Endothelial cell of umbilical vein (primary cell): ENCODE data around the gene CAMKK2. TPM values are rescaled to one million over a fixed set of nuclear protein-coding genes. Genes with fewer than 3 reads are reported as not detected.

ENCODE experiments used
- BruUV-seq: library from RNA; stranded (reverse); fragments of 400-500 nt; replicated peaks from 2 replicates; lab custom pipeline; 2021; lab: Mats Ljungman, UMichigan
- CTCF ChIA-PET: fragments of 300-600, 350-600 bp; sonication (Branson Sonifier 250); formaldehyde crosslinking; loops from one replicate; lab custom pipeline; 2021; ENCODE audit warnings: antibody characterized with exemption, inconsistent platforms; lab: Charles Lee
- POLR2A ChIA-PET: fragments of 300-600, 350-600 bp; sonication (Branson Sonifier 250); formaldehyde crosslinking; loops from one replicate; lab custom pipeline; 2021; ENCODE audit warnings: antibody characterized with exemption, inconsistent platforms; lab: Charles Lee
- DNase-seq: peaks from one replicate; pipeline ENCODE4 v3.0.0-alpha.2; 2011; ENCODE audit warnings: low read depth, low spot score
- FAIRE-seq: peaks from 2 replicates; lab custom pipeline; 2011; peaks lifted over from hg19 to GRCh38; lab: Jason Lieb, UNC
- H2AFZ ChIP-seq: 2 replicates; pipeline ENCODE4 v1.6.0; 2012; ENCODE audit warnings: low read depth, low read length, control low read depth, inconsistent platforms
- H3K27ac ChIP-seq: 2 replicates; pipeline ENCODE4 v1.5.1; 2011; ENCODE audit warnings: low read depth, mild to moderate bottlenecking, control low read depth, low read length, moderate library complexity; ENCODE audit not compliant: insufficient read depth
- H3K27me3 ChIP-seq, 2 experiments: 2 replicates each; pipeline versions ENCODE4 v1.6.0 to v1.6.1; 2011; ENCODE audit warnings: low read length in 2 of 2, mixed read lengths in 1 of 2; ENCODE audit not compliant: control insufficient read depth in 2 of 2, insufficient read depth in 2 of 2
- H3K36me3 ChIP-seq, 2 experiments: 2 replicates in 1 of 2; 3 replicates in 1 of 2; pipeline ENCODE4 v1.5.1; 2011; ENCODE audit warnings: low read length in 2 of 2, mild to moderate bottlenecking in 1 of 2, moderate library complexity in 1 of 2; ENCODE audit not compliant: control insufficient read depth in 2 of 2, insufficient read depth in 2 of 2; ENCODE audit errors: extremely low read depth in 1 of 2
- H3K4me1 ChIP-seq: 3 replicates; pipeline ENCODE4 v1.5.1; 2011; ENCODE audit warnings: mild to moderate bottlenecking, low read length; ENCODE audit not compliant: control insufficient read depth, insufficient read depth; ENCODE audit errors: extremely low read depth
- H3K4me2 ChIP-seq: 2 replicates; pipeline ENCODE4 v1.6.1; 2011; ENCODE audit warnings: low read length, control low read depth, mixed read lengths; ENCODE audit not compliant: insufficient read depth
- H3K4me3 ChIP-seq, 3 experiments: fragments of 200-600 bp in 1 of 3; sonication (generic), shearing (Covaris generic) in 1 of 3; replicated peaks in 1 of 3; 2 replicates each; pipeline ENCODE4 v1.5.1; 2011 to 2016; ENCODE audit warnings: control low read depth in 3 of 3, low read length in 3 of 3, mild to moderate bottlenecking in 2 of 3, inconsistent platforms in 1 of 3, low read depth in 1 of 3, moderate library complexity in 1 of 3; ENCODE audit not compliant: insufficient read depth in 1 of 3
- H3K79me2 ChIP-seq: 2 replicates; pipeline ENCODE4 v1.6.0; 2012; ENCODE audit warnings: low read length, inconsistent platforms; ENCODE audit not compliant: control insufficient read depth, insufficient read depth
- H3K9ac ChIP-seq: replicated peaks from 2 replicates; pipeline ENCODE3; 2011; ENCODE audit warnings: low read length, control low read depth; ENCODE audit not compliant: insufficient read depth; ENCODE audit errors: extremely low read depth
- H3K9me1 ChIP-seq: replicated peaks from 3 replicates; pipeline ENCODE4 v1.6.0; 2011; ENCODE audit warnings: mild to moderate bottlenecking, low read length; ENCODE audit not compliant: control insufficient read depth, insufficient read depth; ENCODE audit errors: extremely low read depth
- H3K9me3 ChIP-seq: replicated peaks from 2 replicates; pipeline ENCODE4 v1.5.1; 2012; ENCODE audit warnings: low read length, inconsistent platforms; ENCODE audit not compliant: control insufficient read depth, insufficient read depth
- H4K20me1 ChIP-seq: replicated peaks from 2 replicates; pipeline ENCODE3; 2011; ENCODE audit warnings: mild to moderate bottlenecking, low read length; ENCODE audit not compliant: control insufficient read depth, insufficient read depth; ENCODE audit errors: extremely low read depth
- CTCF ChIP-seq, 2 donors: IDR thresholded peaks; 1 replicate in 1 of 2; 2 replicates in 1 of 2; pipeline ENCODE4 v1.5.1; 2011; ENCODE audit warnings: low read length in 2 of 2, mild to moderate bottlenecking in 2 of 2, moderate library complexity in 2 of 2, control low read depth in 1 of 2, inconsistent platforms in 1 of 2, low read depth in 1 of 2; ENCODE audit not compliant: insufficient read depth in 1 of 2; ENCODE audit errors: extremely low read depth in 1 of 2
- JUN ChIP-seq: IDR thresholded peaks from 2 replicates; pipeline ENCODE4 v1.6.1; 2011; ENCODE audit warnings: borderline replicate concordance, low read depth; ENCODE audit not compliant: insufficient read length, insufficient read depth
- MAX ChIP-seq: IDR thresholded peaks from 2 replicates; pipeline ENCODE4 v1.6.1; 2011; ENCODE audit not compliant: insufficient read depth, insufficient read length
- POLR2AphosphoS5 ChIP-seq: IDR thresholded peaks from 2 replicates; pipeline ENCODE4 v1.6.1; 2012; ENCODE audit warnings: low read depth, mild to moderate bottlenecking, control low read depth, low read length, moderate library complexity; ENCODE audit not compliant: insufficient read depth
- dilution Hi-C: fragments of 300-500 bp; cut with MboI; formaldehyde crosslinking; loops from one replicate; pipeline ENCODE4 v1.15.0; 2019; ENCODE audit warnings: low sequenced_read_pairs; ENCODE audit not compliant: extremely low pct_ligation_motif_present
- intact Hi-C: fragments of 100-400 bp; cut with micrococcal nuclease; formaldehyde crosslinking; loops from one replicate; pipeline ENCODE4 v1.10.0; 2022
- polyA plus RNA-seq, 4 experiments: library from polyadenylated mRNA; depleted of rRNA in 3 of 4; stranded (reverse) in 3 of 4; unstranded in 1 of 4; fragments of >200 nt; gene quantifications; 2 replicates each; pipeline versions ENCODE4 v1.2.1 to v1.2.3, GENCODE V29; 2011 to 2012; ENCODE audit warnings: missing spikeins in 1 of 4
- total RNA-seq: library from RNA; stranded (reverse); gene quantifications from 2 replicates; pipeline ENCODE4 v1.2.3, GENCODE V29; 2021

CAMKK2 gene
- total and polyA plus RNA-seq, 2 donors (not counting 3 experiments of a cell fraction or from before 2014, with no cell fraction given): 32.5 to 45.0 TPM

DNA sequence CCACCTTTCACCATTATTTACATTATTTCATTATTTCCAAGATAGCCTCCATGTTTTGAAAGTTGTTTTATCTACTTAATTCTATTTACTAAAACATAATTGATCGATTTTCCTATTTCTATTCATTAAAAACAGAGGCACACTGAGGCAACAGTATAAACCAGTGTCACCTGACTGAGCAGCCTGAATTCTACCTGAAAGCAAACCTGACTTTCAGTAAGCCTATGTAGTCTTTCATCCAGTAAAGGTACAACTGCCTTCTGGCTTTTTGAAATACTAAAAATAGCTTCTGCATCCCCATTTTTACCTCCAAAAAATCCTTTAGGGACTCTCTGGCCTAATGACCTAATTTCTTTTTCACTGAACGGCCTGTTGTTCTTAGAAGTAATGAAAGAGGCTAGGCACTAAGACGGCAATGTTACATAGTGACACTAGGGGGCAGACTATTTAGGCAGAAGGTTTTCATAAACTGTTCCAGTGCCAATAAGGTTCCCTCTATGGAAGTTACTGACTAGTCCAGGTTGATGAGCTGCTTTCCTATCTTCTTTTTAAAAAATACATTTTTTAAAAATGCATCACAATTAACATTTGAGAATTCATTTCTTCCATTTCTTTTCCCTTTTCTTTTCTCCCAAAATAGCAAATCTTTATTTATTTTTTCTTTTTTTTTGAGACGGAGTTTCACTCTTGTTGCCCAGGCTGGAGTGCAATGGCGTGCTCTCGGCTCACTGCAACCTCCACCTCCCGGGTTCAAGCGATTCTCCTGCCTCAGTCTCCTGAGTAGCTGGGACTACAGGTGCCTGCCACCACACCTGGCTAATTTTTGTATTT, 38.2 kb upstream of the CAMKK2 start:
- H3K9ac ChIP-seq: no peak overlapping the region
- H3K9me3 ChIP-seq: no peaks in the 10 kb centered on the region
- H3K4me1 ChIP-seq: no peaks in the 10 kb centered on the region
- ChIA-PET POLR2A (no interaction called here), CTCF (interaction anchor here (0.5 to 4.0 kb wide), 21 partner anchors 9 to 120 kb away, joined by 3 to 110 read pairs (median 4); partner anchors contain the start of genes ANAPC5 and RNF34)
- H3K4me2 ChIP-seq: no peak overlapping the region
- H3K79me2 ChIP-seq: no peaks in the 10 kb centered on the region
- H2AFZ ChIP-seq: no peak overlapping the region
- no peaks in the 10 kb centered on the region for H3K9me1 ChIP-seq
- TF ChIP-seq CTCF (IDR thresholded peaks at IDR 0.05; ENCODE audit: extremely low read depth in 1 of 2, insufficient read depth in 1 of 2, low read depth in 1 of 2, low read length in 2 of 2): peak; percentile 66 to 72
- no peak for TF ChIP-seq JUN
- TF ChIP-seq MAX: no peak
- no peak for TF ChIP-seq POLR2AphosphoS5
- DNase-seq (peak; percentile 65), FAIRE-seq (peak; percentile 75)
- H3K4me3 ChIP-seq: no peak overlapping the region
- dilution Hi-C loops (no loop called here), intact Hi-C loops (loop anchor here (1.0 to 5.0 kb wide), 2 partner anchors 68 to 109 kb away; partner anchors contain the start of gene RNF34)
- BruUV-seq: no TSS peak
- no peaks in the 10 kb centered on the region for H4K20me1 ChIP-seq
- peaks cover 16 to 23% of the 10 kb centered on the region in 2 experiments for H3K36me3 ChIP-seq
- no peaks in the 10 kb centered on the region for H3K27me3 ChIP-seq
- H3K27ac ChIP-seq: no peak overlapping the region
